ENCODE data around the gene ARHGEF18.

The ARHGEF18 gene

DNA sequence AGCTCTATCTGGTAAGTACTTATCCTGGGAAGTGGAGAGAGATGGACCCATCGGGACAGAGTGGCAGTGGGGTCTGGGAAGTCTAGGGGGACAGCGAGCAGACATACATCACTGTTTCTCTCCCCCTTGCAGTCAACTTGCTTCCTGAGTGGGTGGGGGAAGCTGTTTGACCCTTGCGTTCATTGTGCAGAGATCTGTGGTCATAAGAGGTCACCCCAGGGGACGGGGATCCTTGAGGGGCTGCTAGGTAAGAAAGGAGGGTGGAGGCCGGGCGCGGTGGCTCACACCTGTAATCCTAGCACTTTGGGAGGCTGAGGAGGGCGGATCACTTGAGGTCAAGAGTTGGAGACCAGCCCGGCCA is 474 bp downstream of the ARHGEF18 start:
- Histone ChIP-seq H3K4me3 (ENCODE audit: low read length, poor library complexity, severe bottlenecking) (peak overlapping the region; percentile 92), H3K36me3 (ENCODE audit: insufficient read depth, low read length) (no peaks in the 10 kb centered on the region), H3F3A (ENCODE audit: low read depth) (peaks cover 3% of the 10 kb centered on the region; the same call in 1 of the 2 replicates), H3K4me1 (ENCODE audit: insufficient read depth, low read length, poor library complexity, severe bottlenecking) (peaks cover 33% of the 10 kb centered on the region), H4K20me1 (ENCODE audit: insufficient read depth, low read length, poor library complexity, severe bottlenecking) (peaks cover 13% of the 10 kb centered on the region), H3K9me2 (replicated peaks; ENCODE audit: low read depth, low read length) (no peaks in the 10 kb centered on the region), H3K27me3 (ENCODE audit: insufficient read depth, low read length, poor library complexity, severe bottlenecking) (no peaks in the 10 kb centered on the region), H3K9me3 (ENCODE audit: insufficient read depth, low read depth, low read length) (peaks cover 7% of the 10 kb centered on the region; the same call in 1 of the 2 replicates), H3K9ac (ENCODE audit: low read depth, low read length, poor library complexity, severe bottlenecking) (peak overlapping the region; percentile 98), H2AFZ (ENCODE audit: low read length) (no peak overlapping the region), H3K79me2 (ENCODE audit: insufficient read depth, low read length) (peaks cover 52% of the 10 kb centered on the region), H3K4me2 (ENCODE audit: low read depth, low read length, poor library complexity, severe bottlenecking) (peak overlapping the region; percentile 82)
- TF ChIP-seq, protein P1, sequence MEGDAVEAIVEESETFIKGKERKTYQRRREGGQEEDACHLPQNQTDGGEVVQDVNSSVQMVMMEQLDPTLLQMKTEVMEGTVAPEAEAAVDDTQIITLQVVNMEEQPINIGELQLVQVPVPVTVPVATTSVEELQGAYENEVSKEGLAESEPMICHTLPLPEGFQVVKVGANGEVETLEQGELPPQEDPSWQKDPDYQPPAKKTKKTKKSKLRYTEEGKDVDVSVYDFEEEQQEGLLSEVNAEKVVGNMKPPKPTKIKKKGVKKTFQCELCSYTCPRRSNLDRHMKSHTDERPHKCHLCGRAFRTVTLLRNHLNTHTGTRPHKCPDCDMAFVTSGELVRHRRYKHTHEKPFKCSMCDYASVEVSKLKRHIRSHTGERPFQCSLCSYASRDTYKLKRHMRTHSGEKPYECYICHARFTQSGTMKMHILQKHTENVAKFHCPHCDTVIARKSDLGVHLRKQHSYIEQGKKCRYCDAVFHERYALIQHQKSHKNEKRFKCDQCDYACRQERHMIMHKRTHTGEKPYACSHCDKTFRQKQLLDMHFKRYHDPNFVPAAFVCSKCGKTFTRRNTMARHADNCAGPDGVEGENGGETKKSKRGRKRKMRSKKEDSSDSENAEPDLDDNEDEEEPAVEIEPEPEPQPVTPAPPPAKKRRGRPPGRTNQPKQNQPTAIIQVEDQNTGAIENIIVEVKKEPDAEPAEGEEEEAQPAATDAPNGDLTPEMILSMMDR (conservative IDR thresholded peaks at IDR 0.05; ENCODE audit: low read length), result no peak
- no peak for TF ChIP-seq EZH2phosphoT487 (IDR thresholded peaks at IDR 0.05; ENCODE audit: borderline replicate concordance)

DNA sequence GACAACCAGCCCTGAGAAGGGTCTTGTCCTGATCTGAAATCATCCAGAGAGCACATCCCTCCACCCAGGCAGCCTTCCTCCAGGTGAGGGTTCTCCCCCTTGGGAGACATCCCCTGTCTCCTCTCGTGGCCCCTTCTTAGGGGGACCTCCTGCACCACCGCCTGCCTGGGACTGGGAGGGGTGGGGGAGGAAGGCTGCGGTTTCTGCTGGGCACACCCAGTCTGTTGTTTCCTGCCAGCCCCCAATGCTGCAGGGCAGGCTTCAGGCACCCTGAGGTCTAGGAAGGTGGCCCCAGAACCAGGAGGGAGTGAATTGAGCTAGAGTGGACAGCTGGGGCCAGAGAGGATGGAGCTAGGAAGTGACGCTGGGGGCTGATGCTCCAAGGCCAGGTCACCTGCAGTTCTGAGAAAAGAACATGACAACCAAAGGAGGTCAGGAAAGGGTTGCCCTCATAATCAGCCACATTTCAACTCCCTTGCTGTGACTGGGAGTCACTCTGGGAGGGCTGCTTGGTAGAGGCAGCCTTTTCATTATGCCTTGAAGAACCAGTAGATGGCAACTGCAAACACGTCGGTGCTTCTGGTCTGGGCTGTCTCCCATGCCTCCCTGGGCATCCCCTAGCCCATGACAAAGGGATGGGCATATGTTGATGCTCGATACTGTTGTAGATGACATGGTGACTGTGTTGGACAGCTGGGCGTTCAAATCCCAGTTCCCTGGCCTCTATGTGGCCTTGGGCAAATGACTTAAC is 1.4 kb downstream of the ARHGEF18 start:
- peaks cover 61% of the 10 kb centered on the region for H3K79me2 ChIP-seq (ENCODE audit: insufficient read depth, low read length)
- peaks cover 3% of the 10 kb centered on the region; the same call in 1 of the 2 replicates for H3F3A ChIP-seq (ENCODE audit: low read depth)
- peaks cover 7% of the 10 kb centered on the region; the same call in 1 of the 2 replicates for H3K9me3 ChIP-seq (ENCODE audit: insufficient read depth, low read depth, low read length)
- peak overlapping the region; percentile 82 for H3K4me2 ChIP-seq (ENCODE audit: low read depth, low read length, poor library complexity, severe bottlenecking)
- H3K27me3 ChIP-seq (ENCODE audit: insufficient read depth, low read length, poor library complexity, severe bottlenecking), result no peaks in the 10 kb centered on the region
- peak overlapping the region; percentile 98 for H3K9ac ChIP-seq (ENCODE audit: low read depth, low read length, poor library complexity, severe bottlenecking)
- H3K4me3 ChIP-seq (ENCODE audit: low read length, poor library complexity, severe bottlenecking), result peak overlapping the region; percentile 92
- H4K20me1 ChIP-seq (ENCODE audit: insufficient read depth, low read length, poor library complexity, severe bottlenecking), result peaks cover 22% of the 10 kb centered on the region
- peaks cover 27% of the 10 kb centered on the region for H3K4me1 ChIP-seq (ENCODE audit: insufficient read depth, low read length, poor library complexity, severe bottlenecking)
- TF ChIP-seq EZH2phosphoT487 (IDR thresholded peaks at IDR 0.05; ENCODE audit: borderline replicate concordance), result no peak
- TF ChIP-seq, protein P1 (conservative IDR thresholded peaks at IDR 0.05; ENCODE audit: low read length), result no peak
- no peak overlapping the region for H2AFZ ChIP-seq (ENCODE audit: low read length)
- no peaks in the 10 kb centered on the region for H3K9me2 ChIP-seq (replicated peaks; ENCODE audit: low read depth, low read length)
- H3K36me3 ChIP-seq (ENCODE audit: insufficient read depth, low read length), result peaks cover 7% of the 10 kb centered on the region; the same call in 1 of the 2 replicates

DNA sequence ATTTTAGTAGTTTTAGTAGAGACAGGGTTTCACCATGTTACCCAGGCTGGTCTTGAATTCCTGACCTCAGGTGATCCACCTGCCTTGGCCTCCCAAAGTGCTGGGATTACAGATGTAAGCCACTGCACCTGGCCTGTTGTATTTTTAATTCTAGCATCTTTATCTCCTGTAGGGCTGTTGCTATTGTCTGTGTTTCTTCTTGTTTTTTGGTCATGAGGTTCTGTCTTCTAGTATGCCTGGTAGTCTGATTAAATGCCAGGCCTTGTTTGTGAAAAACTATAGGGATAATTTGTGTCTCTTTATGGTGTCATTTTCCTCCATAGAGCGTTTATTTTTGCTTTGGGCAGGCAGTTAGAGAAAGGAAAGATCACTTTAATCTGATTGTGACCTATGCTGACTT is 3.1 kb downstream of the ARHGEF18 start:
- no peaks in the 10 kb centered on the region for H3K27me3 ChIP-seq (ENCODE audit: insufficient read depth, low read length, poor library complexity, severe bottlenecking)
- TF ChIP-seq, protein P1 (conservative IDR thresholded peaks at IDR 0.05; ENCODE audit: low read length), result no peak
- no peak for TF ChIP-seq EZH2phosphoT487 (IDR thresholded peaks at IDR 0.05; ENCODE audit: borderline replicate concordance)
- H3K9ac ChIP-seq (ENCODE audit: low read depth, low read length, poor library complexity, severe bottlenecking), result no peak overlapping the region
- no peaks in the 10 kb centered on the region for H3K9me2 ChIP-seq (replicated peaks; ENCODE audit: low read depth, low read length)
- peaks cover 3% of the 10 kb centered on the region; the same call in 1 of the 2 replicates for H3F3A ChIP-seq (ENCODE audit: low read depth)
- peak overlapping the region; percentile 82 for H3K4me2 ChIP-seq (ENCODE audit: low read depth, low read length, poor library complexity, severe bottlenecking)
- peaks cover 79% of the 10 kb centered on the region for H3K79me2 ChIP-seq (ENCODE audit: insufficient read depth, low read length)
- peak overlapping the region; percentile 92 for H3K4me3 ChIP-seq (ENCODE audit: low read length, poor library complexity, severe bottlenecking)
- H3K4me1 ChIP-seq (ENCODE audit: insufficient read depth, low read length, poor library complexity, severe bottlenecking), result peaks cover 26% of the 10 kb centered on the region
- peaks cover 7% of the 10 kb centered on the region; the same call in 1 of the 2 replicates for H3K9me3 ChIP-seq (ENCODE audit: insufficient read depth, low read depth, low read length)
- H2AFZ ChIP-seq (ENCODE audit: low read length), result no peak overlapping the region
- H4K20me1 ChIP-seq (ENCODE audit: insufficient read depth, low read length, poor library complexity, severe bottlenecking), result peaks cover 38% of the 10 kb centered on the region
- H3K36me3 ChIP-seq (ENCODE audit: insufficient read depth, low read length), result peaks cover 12% of the 10 kb centered on the region; the same call in 1 of the 2 replicates

Data from Loucy (cell line).